CD4-positive, alpha-beta T cell treated with Interleukin-4 for 4 hours (primary cell): ENCODE measurements around the gene ZNG1A.
"Not testable (repeated sequence)": the region's sequence is repeated elsewhere in the genome, so short reads cannot be mapped to it uniquely, and the experiment has no call there.

Experiments
- DNase-seq: peaks from one replicate; pipeline ENCODE4 v3.0.0-alpha.2; 2020

ZNG1A gene

DNA sequence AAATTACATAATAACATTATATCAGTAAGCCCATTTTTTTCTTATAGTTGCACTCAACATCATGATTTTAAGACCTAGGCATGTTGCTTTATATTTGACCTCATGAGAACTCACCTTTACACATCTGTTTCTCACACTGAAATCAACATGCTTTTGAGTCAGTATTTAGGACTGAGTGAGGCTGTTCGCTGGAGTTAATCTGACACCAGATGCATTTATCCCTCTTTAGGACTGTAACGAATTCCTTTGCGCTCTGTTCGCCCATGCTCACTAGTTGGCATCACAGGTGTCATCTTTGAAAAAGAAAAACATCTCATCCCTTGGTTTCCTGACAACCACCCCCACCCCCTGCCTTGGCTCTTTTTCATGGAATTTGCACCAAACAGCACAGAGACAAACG is 84.9 kb downstream of the ZNG1A start:
- DNase-seq: not testable (repeated sequence)

DNA sequence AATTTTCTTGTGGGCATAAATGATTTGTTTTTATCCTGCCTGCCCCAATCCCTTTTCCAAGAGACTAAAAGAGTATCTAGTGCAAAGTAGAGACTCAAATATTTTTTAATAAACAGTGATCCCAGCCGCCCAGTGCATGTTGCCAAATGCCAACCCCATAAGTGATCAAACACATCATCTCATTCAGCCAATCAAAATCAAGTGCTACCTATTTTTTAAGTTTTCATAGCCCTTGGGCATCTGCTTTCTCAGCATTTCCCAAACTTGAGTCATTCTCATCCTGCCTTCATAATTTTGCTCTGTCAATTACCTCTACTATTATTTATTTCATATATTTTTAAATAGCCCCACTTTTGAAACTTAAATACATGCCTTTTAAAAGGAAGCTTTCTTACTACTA is 88.0 kb downstream of the ZNG1A start:
- not testable (repeated sequence) for DNase-seq

DNA sequence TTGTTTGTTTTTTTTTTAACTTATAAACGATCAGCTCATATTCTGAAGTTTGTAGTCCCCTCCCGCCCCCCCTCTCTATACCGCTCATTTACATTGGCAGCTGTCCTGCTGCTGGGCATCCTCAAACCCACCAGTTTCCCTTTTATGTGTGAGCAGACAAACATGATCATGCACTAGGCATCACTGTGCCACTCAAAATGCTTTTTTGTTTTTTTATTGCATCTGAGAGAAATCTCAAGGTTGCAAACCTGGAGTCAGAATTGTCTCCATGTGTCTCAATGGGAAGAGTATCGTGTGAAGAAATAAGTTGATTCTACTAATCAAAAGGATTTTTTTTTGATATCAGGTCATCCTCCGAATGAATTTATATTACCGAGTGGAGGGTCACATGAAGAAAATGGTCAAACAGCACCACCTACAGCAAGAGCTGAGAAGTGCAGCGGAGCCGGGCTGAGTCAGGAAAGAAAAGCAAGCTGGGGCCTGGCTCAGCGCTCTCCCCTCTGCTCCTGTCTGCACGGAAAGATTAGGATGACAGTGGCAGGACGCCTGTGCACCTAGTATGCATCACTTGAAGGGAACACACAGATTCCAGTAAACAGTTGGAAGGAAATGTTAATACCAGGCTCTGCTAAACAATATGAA is 90.3 kb downstream of the ZNG1A start:
- DNase-seq: not testable (repeated sequence)

DNA sequence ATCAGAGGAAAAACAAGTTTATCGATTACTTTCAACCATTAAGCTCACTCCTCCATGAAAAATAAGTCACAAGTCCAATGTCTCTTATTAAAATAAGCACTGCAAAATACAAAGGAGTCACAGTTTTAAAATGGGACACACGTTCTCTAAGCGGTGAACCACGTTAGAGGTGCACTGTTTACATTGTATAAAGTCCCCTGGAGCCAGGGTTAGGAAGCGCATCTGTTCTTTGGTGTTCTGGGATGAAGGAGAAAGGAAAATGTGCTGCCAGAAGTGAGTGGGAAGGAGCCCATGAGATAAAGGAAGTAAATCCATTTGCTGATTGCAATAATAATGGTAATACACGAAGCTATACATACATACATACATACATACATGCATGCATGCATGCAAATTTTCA is 91.0 kb downstream of the ZNG1A start:
- DNase-seq: not testable (repeated sequence)

DNA sequence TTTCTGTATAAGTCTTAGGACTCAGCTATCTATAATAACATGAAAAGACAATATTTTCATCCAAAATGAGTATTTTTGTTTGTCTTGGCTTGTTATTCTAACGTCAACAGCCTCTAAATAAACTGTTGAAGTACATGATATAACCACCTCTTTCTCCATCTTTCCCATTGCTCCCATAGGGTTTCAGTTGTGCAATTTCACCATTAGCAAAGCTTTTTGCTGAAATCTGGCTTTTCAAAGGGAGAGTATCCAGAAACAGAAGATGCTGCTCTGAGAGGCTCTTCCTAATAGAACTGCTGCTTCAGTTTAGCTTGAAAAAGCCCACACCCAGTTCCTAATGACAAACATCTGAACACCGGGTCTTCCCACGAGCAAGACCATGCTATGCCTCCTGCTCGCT is 91.8 kb downstream of the ZNG1A start:
- not testable (repeated sequence) for DNase-seq

DNA sequence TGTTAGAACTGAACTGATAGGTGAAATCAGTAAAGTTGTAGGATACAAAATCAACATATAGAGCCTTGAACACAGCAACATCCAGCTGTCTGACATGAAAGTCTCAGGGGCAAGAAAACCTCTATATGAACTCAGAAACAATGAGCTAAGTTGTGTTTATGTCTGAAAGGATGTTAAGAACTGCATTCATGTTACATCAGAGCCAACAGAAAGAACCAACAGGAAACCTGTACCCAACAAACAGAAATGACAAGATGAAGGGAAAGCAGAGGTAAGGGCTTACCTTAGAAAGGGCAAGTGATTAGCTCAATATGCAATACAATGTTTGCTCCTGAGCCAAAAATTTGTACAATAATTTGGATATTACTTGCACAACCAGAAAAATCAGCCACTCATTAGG is 92.2 kb downstream of the ZNG1A start:
- not testable (repeated sequence) for DNase-seq

DNA sequence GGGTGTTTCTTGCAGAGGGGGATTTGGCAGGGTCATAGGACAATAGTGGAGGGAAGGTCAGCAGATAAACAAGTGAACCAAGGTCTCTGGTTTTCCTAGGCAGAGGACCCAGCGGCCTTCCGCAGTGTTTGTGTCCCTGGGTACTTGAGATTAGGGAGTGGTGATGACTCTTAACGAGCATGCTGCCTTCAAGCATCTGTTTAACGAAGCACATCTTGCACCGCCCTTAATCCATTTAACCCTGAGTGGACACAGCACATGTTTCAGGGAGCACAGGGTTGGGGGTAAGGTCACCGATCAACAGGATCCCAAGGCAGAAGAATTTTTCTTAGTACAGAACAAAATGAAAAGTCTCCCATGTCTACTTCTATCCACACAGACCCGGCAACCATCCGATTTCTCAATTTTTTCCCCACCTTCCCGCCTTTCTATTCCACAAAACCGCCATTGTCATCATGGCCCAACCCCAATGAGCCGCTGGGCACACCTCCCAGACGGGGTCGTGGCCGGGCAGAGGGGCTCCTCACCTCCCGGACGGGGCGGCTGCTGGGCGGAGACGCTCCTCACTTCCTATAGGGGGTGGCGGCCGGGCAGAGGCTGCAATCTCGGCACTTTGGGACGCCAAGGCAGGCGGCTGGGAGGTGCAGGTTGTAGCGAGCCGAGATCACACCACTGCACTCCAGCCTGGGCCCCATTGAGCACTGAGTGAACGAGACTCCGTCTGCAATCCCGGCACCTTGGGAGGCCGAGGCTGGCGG is 95.7 kb downstream of the ZNG1A start:
- not testable (repeated sequence) for DNase-seq

DNA sequence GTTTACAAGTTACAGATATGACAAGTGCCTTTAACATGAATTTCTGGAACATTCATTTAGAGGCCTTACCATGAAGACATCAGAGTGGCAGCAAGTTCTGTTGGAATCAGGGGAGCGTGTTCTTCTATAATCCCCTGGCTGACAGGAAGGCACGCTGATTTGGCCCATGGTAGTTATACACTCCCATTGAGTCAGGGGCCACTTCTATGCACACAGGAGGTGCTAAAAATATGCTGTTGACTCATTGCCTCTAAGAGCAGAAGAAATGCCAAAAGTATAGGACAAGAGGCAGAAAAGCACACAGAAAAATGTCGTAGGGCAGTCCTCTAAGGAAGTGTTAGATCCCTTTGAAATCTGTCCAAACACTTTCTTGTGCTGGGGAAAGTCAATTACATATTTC is 100.5 kb downstream of the ZNG1A start:
- DNase-seq: not testable (repeated sequence)

DNA sequence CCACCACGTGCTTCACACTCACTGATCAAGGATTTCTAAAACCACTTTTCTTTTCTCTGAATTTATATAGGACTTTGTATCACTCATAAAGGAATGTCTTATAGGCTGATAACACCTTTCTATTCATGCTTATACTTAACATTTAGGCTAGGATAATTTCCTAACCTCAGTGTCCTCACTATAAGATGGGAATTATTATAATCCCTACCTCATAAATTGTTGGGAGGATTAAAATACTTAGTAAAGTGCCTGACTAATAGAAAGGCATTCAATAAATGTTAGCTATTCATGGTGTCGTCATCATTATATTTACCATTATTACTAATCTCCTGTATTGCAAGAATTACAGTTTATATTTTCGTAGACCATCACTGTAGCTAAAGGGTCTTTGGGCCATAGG is 102.5 kb downstream of the ZNG1A start:
- not testable (repeated sequence) for DNase-seq

DNA sequence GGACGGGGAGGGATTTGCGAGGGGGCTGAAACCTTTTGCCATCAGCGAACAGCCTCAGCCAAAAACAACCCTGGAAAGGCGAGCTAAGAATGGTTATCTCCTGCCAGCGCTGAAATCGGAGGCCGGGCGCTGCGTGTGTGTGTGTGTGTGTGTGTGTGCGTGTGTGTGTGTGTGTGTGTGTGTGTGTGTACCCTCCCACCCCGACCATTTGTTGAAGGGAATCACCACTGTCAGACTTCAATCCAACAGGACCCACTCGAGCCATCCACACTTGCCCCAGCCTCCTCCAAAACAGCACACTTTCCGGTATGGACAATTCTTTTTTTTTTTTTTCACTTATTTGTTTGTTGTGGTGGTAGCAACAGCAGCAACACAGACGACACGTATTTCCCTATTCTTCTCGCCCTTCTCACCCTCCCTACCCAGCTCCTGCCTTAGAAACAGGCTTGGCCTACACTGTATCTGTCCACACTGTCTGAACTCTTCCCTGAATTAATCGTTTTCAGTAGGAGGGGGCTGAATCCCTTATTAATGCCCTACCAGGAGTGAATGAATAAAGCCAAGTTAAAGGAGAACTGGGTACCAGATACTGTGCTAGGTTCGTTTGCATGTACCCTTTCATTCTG is 104.8 kb downstream of the ZNG1A start:
- DNase-seq: not testable (repeated sequence)

DNA sequence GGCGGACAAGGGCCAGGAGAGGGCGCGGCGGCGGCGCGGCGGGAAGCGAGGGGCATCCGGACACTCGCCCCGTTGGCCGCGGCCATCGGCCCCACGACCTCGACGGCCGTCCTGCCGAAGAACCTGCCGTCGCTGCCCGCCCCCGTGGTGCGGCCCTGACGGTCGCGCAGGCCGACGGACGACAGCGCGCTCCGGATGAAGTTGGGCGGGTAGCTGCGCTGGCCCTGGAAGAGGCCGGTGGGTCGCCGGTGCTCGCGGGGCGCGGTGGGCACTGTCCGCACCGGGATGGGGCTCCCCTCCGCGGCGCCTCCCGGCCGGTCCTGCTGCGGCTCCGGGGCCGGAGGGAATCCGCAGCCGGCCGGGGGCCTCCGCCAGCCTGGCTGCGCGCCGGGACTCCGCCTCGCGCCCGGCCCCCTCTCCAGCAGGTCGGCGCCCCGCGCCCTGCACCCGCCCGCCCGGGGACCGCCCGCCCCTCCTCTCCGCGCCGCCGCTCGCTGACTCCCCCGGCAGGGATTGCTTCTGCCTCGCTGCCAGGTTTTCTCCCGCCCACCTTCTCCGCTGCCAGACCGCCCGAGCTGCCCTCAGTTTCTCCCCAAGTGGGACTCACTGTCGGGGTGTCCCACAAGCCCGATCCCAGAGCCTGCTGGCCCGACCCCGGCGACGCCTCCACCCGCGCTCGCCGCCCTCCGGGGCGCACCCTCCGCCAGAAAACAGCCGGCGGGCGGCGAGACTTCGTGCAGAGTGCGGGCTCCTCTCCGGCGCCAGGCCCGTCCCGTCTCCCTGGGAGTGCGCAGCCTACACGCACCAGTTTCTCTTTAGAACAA is 105.6 kb downstream of the ZNG1A start:
- not testable (repeated sequence) for DNase-seq
